ENCODE data around the gene USP15. TPM values are rescaled to one million over a fixed set of nuclear protein-coding genes. Genes with fewer than 3 reads are reported as not detected.

The USP15 gene
- total and polyA plus RNA-seq, 2 donors from 2014 or later = 31.7 to 62.8 TPM

- TF ChIP-seq CTCF (IDR thresholded peaks at IDR 0.05; ENCODE audit: borderline replicate concordance, extremely low read depth, insufficient read depth) = no peak
- peak in 1 of 5 donors; percentile 44 for DNase-seq
- Histone ChIP-seq H3K36me3 (ENCODE audit: control insufficient read depth in 2 of 3, insufficient read depth in 3 of 3, low read length in 3 of 3) (no peaks in the 10 kb centered on the region), H3K4me1 (ENCODE audit: control insufficient read depth in 2 of 3, insufficient read depth in 2 of 3, low read depth in 1 of 3, low read length in 3 of 3) (peaks cover 4 to 6% (median 4%) of the 10 kb centered on the region in 3 donors), H3K27me3 (ENCODE audit: control insufficient read depth, insufficient read depth, low read length) (no peaks in the 10 kb centered on the region), H3K9me3 (ENCODE audit: control insufficient read depth in 2 of 3, insufficient read depth in 1 of 3, low read length in 3 of 3) (no peaks in the 10 kb centered on the region), H3K4me3 (ENCODE audit: low read length in 3 of 3) (peak overlapping the region in 2 of 3 donors; percentile 95 to 99), H3K27ac (ENCODE audit: low read depth in 2 of 2, low read length in 2 of 2) (no peak overlapping the region), H3K9ac (ENCODE audit: low read length in 3 of 3) (peak overlapping the region in 2 of 3 donors; percentile 85 to 92)
- intact Hi-C loops (cut with DNase I) = no loop called here
- no peak for FAIRE-seq
These were observed 1.8 kb downstream of the USP15 start for GRCh38 chr12:62261876-62262517.

DNA sequence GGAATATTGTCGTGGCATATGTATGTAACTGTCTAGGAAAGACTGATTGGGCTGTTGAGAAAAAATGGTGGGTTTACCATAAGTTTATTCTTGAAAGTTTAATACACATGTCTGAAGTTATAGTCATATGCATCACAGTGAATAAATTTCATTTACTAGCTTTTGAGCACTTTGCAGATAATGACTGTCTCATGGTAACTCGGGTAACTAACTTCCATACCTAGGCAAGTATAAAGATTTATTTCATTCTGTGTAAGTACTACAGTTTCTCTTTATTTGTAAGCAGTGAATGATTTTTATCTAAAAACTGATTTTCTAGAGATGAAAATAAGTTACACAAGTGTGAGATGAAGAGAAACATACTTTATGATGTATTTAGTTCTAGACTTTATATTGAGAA lies 3.0 kb downstream of the USP15 start:
- no peaks in the 10 kb centered on the region for H3K36me3 ChIP-seq (ENCODE audit: control insufficient read depth in 2 of 3, insufficient read depth in 3 of 3, low read length in 3 of 3)
- no peak overlapping the region for H3K9ac ChIP-seq (ENCODE audit: low read length in 3 of 3)
- no peak overlapping the region for H3K4me3 ChIP-seq (ENCODE audit: low read length in 3 of 3)
- peaks cover 4 to 6% (median 4%) of the 10 kb centered on the region in 3 donors for H3K4me1 ChIP-seq (ENCODE audit: control insufficient read depth in 2 of 3, insufficient read depth in 2 of 3, low read depth in 1 of 3, low read length in 3 of 3)
- TF ChIP-seq CTCF (IDR thresholded peaks at IDR 0.05; ENCODE audit: borderline replicate concordance, extremely low read depth, insufficient read depth) = no peak
- intact Hi-C loops (cut with DNase I) = no loop called here
- no peak overlapping the region for H3K27ac ChIP-seq (ENCODE audit: low read depth in 2 of 2, low read length in 2 of 2)
- no peaks in the 10 kb centered on the region for H3K27me3 ChIP-seq (ENCODE audit: control insufficient read depth, insufficient read depth, low read length)
- no peak for DNase-seq
- no peak for FAIRE-seq
- H3K9me3 ChIP-seq (ENCODE audit: control insufficient read depth in 2 of 3, insufficient read depth in 1 of 3, low read length in 3 of 3) = no peaks in the 10 kb centered on the region

GRCh38 chr12:62263966-62264365 lies 3.8 kb downstream of the USP15 start:
- no peak overlapping the region for H3K4me3 ChIP-seq (ENCODE audit: low read length in 3 of 3)
- intact Hi-C loops (cut with DNase I) = no loop called here

More at GRCh38 chr12:62263966-62264365, 3.8 kb downstream of the USP15 start:
- Histone ChIP-seq H3K4me1 (ENCODE audit: control insufficient read depth in 2 of 3, insufficient read depth in 2 of 3, low read depth in 1 of 3, low read length in 3 of 3) (peaks cover 4% of the 10 kb centered on the region in 3 donors), H3K36me3 (ENCODE audit: control insufficient read depth in 2 of 3, insufficient read depth in 3 of 3, low read length in 3 of 3) (no peaks in the 10 kb centered on the region), H3K27ac (ENCODE audit: low read depth in 2 of 2, low read length in 2 of 2) (no peak overlapping the region), H3K9me3 (ENCODE audit: control insufficient read depth in 2 of 3, insufficient read depth in 1 of 3, low read length in 3 of 3) (no peaks in the 10 kb centered on the region), H3K27me3 (ENCODE audit: control insufficient read depth, insufficient read depth, low read length) (no peaks in the 10 kb centered on the region), H3K9ac (ENCODE audit: low read length in 3 of 3) (no peak overlapping the region)
- no peak for TF ChIP-seq CTCF (IDR thresholded peaks at IDR 0.05; ENCODE audit: borderline replicate concordance, extremely low read depth, insufficient read depth)
- FAIRE-seq (no peak), DNase-seq (no peak)
